Immature natural killer cell (primary cell): ENCODE data around the gene RABEPK. TPM values are rescaled to one million over a fixed set of nuclear protein-coding genes. Genes with fewer than 3 reads are reported as not detected.
A peak's percentile ranks its signal among the peaks of the same experiment; 100 is the strongest.
"Not testable (repeated sequence)": the region's sequence is repeated elsewhere in the genome, so short reads cannot be mapped to it uniquely, and the experiment has no call there.

Experiments
- DNase-seq, 3 donors: peaks; one replicate each; pipeline ENCODE4 v3.0.0; 2022; ENCODE audit warnings: mixed read lengths in 1 of 3
- H3K27ac Mint-ChIP-seq, 6 donors: one replicate each; pipeline ENCODE4 v1.8.0; 2020; ENCODE audit warnings: mixed read lengths in 6 of 6, mild to moderate bottlenecking in 5 of 6, inconsistent platforms in 4 of 6, moderate library complexity in 3 of 6
- H3K27me3 Mint-ChIP-seq, 3 donors: one replicate each; pipeline ENCODE4 v1.8.0; 2020 to 2021; ENCODE audit warnings: low read depth in 3 of 3, mild to moderate bottlenecking in 3 of 3, mixed read lengths in 3 of 3, moderate library complexity in 3 of 3, inconsistent platforms in 1 of 3
- H3K36me3 Mint-ChIP-seq, 3 donors: one replicate each; pipeline ENCODE4 v1.8.0; 2020; ENCODE audit warnings: mixed read lengths in 3 of 3, inconsistent platforms in 2 of 3, mild to moderate bottlenecking in 2 of 3
- H3K4me1 Mint-ChIP-seq, 2 donors: one replicate each; pipeline ENCODE4 v1.8.0; 2020; ENCODE audit warnings: inconsistent platforms in 2 of 2, mild to moderate bottlenecking in 2 of 2, mixed read lengths in 2 of 2, moderate library complexity in 1 of 2
- H3K4me3 Mint-ChIP-seq, 5 donors: one replicate each; pipeline ENCODE4 v1.8.0; 2020; ENCODE audit warnings: mild to moderate bottlenecking in 5 of 5, mixed read lengths in 5 of 5, inconsistent platforms in 3 of 5, moderate library complexity in 3 of 5
- H3K9me3 Mint-ChIP-seq, 6 donors: one replicate each; pipeline ENCODE4 v1.8.0; 2020; ENCODE audit warnings: mild to moderate bottlenecking in 6 of 6, mixed read lengths in 6 of 6, inconsistent platforms in 4 of 6, moderate library complexity in 3 of 6
- polyA plus RNA-seq, 3 donors: library from polyadenylated mRNA; unstranded; fragments of 300-500 nt; fragmentation: Illumina TruSeq; gene quantifications; one replicate each; pipeline ENCODE4 v1.2.3, GENCODE V29; 2021

The RABEPK gene
- polyA plus RNA-seq, 3 donors from 2014 or later = 23.6 to 44.1 (median 28.2) TPM

DNA sequence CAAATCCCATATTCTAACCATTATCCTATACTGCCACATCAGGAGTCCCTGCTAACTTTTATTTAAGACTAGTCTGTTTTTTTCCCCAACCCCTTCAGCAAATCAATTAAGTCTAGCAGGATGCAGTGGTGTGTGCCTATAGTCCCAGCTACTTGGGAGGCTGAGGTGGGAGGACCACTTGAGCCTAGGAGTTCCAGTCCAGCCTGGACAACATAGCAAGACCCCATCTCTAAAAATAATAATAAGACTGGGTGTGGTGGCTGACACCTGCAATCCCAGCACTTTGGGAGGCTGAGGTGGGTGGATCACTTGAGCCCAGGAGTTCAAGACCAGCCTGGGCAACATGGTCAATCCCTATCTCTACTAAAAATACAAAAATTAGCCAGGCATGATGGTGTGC, 24.5 kb downstream of the RABEPK start:
- DNase-seq, H3K9me3 Mint-ChIP-seq, H3K4me1 Mint-ChIP-seq, H3K4me3 Mint-ChIP-seq, H3K27ac Mint-ChIP-seq, H3K27me3 Mint-ChIP-seq: not testable (repeated sequence)
- H3K36me3 Mint-ChIP-seq = peaks cover 3 to 18% (median 10%) of the 10 kb centered on the region in 3 donors

DNA sequence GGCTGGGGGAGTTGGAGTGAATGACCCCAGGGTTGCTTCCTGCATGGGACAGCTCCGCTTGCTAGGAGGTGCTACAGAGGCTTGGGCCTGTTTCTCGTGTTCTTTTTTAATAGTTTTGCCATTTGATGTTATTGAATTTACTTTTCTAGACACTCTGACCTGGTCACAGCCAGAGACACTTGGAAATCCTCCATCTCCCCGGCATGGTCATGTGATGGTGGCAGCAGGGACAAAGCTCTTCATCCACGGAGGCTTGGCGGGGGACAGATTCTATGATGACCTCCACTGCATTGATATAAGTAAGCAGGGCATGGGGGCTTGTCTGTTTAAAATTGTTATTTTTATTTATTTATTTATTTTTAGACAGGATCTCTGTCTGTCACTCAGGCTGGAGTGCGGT, 27.4 kb downstream of the RABEPK start:
- no peaks in the 10 kb centered on the region for H3K9me3 Mint-ChIP-seq
- H3K4me3 Mint-ChIP-seq = no peak overlapping the region
- no peak for DNase-seq
- H3K4me1 Mint-ChIP-seq = no peaks in the 10 kb centered on the region
- peaks cover 3 to 9% (median 5%) of the 10 kb centered on the region in 3 donors for H3K36me3 Mint-ChIP-seq
- H3K27me3 Mint-ChIP-seq = peaks cover 0 to 4% (median 0%) of the 10 kb centered on the region in 3 donors
- no peak overlapping the region for H3K27ac Mint-ChIP-seq

DNA sequence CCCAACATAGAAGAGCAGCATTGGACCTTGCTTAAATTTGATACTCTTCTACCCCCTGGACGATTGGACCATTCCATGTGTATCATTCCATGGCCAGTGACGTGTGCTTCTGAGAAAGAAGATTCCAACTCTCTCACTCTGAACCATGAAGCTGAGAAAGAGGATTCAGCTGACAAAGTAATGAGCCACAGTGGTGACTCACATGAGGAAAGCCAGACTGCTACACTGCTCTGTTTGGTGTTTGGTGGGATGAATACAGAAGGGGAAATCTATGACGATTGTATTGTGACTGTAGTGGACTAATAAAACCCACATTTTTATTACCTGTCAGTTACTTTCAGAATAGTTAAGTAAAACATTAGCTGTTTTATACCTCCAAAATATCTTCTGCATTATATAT, 33.3 kb downstream of the RABEPK start:
- H3K4me3 Mint-ChIP-seq = no peak overlapping the region
- peak overlapping the region in 4 of 6 donors; percentile 41 to 48 (median 46) for H3K27ac Mint-ChIP-seq
- no peak for DNase-seq
- H3K27me3 Mint-ChIP-seq = peaks cover 0 to 20% (median 15%) of the 10 kb centered on the region in 3 donors
- H3K36me3 Mint-ChIP-seq = peaks cover 29 to 46% (median 39%) of the 10 kb centered on the region in 3 donors
- H3K9me3 Mint-ChIP-seq = no peaks in the 10 kb centered on the region
- peaks cover 38% of the 10 kb centered on the region in 2 donors for H3K4me1 Mint-ChIP-seq

DNA sequence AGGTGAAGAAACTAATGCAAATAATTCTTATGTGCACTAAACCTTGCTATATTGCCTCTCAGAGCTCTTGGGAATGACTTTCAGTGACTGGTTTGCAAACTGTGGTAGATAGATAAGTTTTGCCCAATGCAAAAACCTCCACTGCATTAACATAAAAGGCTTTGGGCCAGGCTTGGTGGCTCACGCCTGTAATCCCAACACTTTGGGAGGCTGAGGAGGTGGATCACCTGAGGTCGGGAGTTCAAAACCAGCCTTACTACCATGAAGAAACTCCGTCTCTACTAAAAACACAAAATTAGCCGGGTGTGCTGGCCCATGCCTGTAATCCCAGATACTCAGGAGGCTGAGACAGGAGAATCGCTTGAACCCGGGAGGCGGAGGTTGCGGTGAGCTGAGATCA, 33.8 kb downstream of the RABEPK start:
- Mint-ChIP-seq H3K27ac (peak overlapping the region in 1 of 6 donors; percentile 46), H3K4me1 (peaks cover 42 to 43% of the 10 kb centered on the region in 2 donors), H3K36me3 (peaks cover 34 to 50% (median 43%) of the 10 kb centered on the region in 3 donors), H3K27me3 (peaks cover 0 to 23% (median 19%) of the 10 kb centered on the region in 3 donors)
- DNase-seq, H3K4me3 Mint-ChIP-seq, H3K9me3 Mint-ChIP-seq: not testable (repeated sequence)

DNA sequence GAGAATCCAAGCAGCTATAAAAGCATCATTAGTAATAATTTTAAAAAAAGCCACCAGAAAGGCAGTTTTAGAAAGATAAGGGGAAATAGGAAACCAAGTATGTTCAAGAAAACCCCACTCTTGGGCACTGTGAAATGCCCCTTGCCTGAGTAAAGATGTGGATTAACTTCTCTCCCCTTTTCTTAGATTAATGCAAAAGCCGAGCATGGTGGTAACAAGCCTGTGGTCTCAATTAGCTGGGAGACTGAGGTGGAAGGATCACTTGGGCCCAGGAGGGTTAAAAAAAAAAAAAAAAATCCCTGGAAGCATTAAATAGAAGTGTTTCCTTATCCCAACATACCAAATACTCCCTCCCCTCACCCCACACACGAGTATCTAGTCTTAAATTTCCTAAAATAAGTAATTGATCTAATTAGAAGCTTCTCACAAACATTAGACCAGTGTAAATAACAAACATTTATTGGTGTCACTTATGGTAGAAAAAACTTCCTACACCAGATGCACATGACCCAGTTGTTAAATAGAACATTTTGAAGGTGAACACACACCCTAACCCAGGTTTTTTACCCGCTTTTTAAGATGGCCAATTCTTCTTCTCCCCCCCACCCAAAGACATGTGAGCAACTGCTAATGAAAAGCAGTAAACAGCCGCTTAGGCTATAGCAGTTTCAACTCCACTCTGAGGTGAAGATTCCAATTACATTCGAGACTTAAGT, 35.6 kb downstream of the RABEPK start:
- Mint-ChIP-seq H3K4me1 (peaks cover 53 to 60% of the 10 kb centered on the region in 2 donors), H3K36me3 (peaks cover 25 to 56% (median 42%) of the 10 kb centered on the region in 3 donors), H3K27me3 (peaks cover 9 to 31% (median 28%) of the 10 kb centered on the region in 3 donors)

DNA sequence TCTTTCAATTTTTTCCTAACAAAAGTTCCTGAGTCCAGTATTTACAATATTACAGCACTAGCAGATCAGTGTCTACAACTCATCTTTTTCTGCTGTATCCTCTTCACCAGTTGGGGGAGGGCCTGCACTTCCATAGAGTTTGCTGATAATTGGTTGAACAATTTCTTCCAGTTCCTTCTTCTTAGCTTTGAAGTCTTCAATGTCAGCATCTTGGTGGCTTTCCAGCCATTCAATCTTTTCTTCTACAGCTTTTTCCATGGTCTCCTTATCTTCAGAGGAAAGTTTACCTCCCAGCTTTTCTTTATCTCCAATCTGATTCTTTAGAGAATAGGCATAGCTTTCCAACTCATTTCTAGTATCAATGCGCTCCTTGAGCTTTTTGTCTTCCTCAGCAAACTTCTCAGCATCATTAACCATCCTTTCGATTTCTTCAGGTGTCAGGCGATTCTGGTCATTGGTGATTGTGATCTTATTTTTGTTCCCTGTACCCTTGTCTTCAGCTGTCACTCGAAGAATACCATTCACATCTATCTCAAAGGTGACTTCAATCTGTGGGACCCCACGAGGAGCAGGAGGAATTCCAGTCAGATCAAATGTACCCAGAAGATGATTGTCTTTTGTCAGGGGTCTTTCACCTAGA, 36.3 kb downstream of the RABEPK start:
- peaks cover 15 to 38% (median 34%) of the 10 kb centered on the region in 3 donors for H3K27me3 Mint-ChIP-seq
- peaks cover 25 to 60% (median 45%) of the 10 kb centered on the region in 3 donors for H3K36me3 Mint-ChIP-seq
- peaks cover 55 to 66% of the 10 kb centered on the region in 2 donors for H3K4me1 Mint-ChIP-seq
- H3K4me3 Mint-ChIP-seq = peak overlapping the region; percentile 44 to 61 (median 46)
- H3K9me3 Mint-ChIP-seq = not testable (repeated sequence)
- peak overlapping the region; percentile 28 to 76 (median 48) for H3K27ac Mint-ChIP-seq
- peak in 1 of 3 donors; percentile 21 for DNase-seq

More for the DNA sequence above, 35.6 kb downstream of the RABEPK start:
- peak overlapping the region; percentile 39 to 61 (median 46) for H3K4me3 Mint-ChIP-seq
- DNase-seq = peak in 1 of 3 donors; percentile 23
- H3K9me3 Mint-ChIP-seq = no peaks in the 10 kb centered on the region
- peak overlapping the region; percentile 45 to 83 (median 62) for H3K27ac Mint-ChIP-seq

DNA sequence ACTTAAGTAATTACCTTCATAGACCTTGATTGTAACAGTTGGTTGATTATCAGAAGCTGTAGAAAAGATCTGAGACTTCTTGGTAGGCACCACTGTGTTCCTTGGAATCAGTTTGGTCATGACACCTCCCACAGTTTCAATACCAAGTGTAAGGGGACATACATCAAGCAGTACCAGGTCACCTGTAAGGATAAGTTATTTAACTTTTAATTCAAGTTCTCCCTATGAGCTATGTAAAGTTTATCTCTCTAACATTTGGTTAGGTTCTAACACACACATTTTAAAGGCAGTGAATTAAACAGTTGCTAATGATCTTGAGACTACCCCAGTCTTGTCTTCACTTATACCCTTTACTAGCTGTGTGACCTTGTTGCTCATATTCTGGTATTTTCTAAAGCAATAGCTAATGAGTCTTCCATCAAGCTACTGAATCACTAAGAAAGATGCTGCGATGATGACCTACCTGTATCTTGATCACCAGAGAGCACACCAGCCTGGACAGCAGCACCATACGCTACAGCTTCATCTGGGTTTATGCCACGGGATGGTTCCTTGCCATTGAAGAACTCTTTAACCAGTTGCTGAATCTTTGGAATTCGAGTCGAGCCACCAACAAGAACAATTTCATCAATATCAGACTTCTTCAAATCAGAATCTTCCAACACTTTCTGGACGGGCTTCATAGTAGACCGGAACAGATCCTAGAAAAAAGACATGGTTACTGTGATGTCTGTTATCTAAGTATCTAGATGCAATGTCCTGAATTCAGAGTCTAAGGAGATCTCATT, 38.0 kb downstream of the RABEPK start:
- peaks cover 25 to 60% (median 45%) of the 10 kb centered on the region in 3 donors for H3K36me3 Mint-ChIP-seq
- peak in 1 of 3 donors; percentile 16 for DNase-seq
- H3K4me1 Mint-ChIP-seq = peaks cover 63 to 74% of the 10 kb centered on the region in 2 donors
- peak overlapping the region; percentile 31 to 83 (median 56) for H3K27ac Mint-ChIP-seq
- H3K27me3 Mint-ChIP-seq = peaks cover 21 to 42% (median 30%) of the 10 kb centered on the region in 3 donors
- no peaks in the 10 kb centered on the region for H3K9me3 Mint-ChIP-seq
- peak overlapping the region; percentile 76 to 100 (median 99) for H3K4me3 Mint-ChIP-seq

DNA sequence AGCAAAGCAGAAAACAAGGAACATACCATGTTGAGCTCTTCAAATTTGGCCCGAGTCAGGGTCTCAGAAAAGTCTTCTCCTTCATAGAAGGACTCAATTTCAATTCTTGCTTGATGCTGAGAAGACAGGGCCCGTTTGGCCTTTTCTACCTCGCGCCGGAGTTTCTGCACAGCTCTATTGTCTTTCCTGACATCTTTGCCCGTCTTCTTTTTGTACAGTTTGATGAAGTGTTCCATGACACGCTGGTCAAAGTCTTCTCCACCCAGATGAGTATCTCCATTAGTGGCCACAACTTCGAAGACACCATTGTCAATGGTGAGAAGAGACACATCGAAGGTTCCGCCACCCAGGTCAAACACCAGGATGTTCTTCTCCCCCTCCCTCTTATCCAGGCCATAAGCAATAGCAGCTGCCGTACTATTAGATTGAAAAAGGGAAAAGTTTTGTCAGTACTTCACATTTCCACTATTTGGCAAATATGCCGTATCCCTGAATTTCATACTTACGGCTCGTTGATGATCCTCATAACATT, 38.6 kb downstream of the RABEPK start:
- H3K9me3 Mint-ChIP-seq = no peaks in the 10 kb centered on the region
- H3K4me3 Mint-ChIP-seq = peak overlapping the region; percentile 76 to 100 (median 99)
- peaks cover 21 to 42% (median 30%) of the 10 kb centered on the region in 3 donors for H3K27me3 Mint-ChIP-seq
- H3K4me1 Mint-ChIP-seq = peaks cover 63 to 74% of the 10 kb centered on the region in 2 donors
- peak in 1 of 3 donors; percentile 26 for DNase-seq
- H3K27ac Mint-ChIP-seq = peak overlapping the region; percentile 31 to 100 (median 67)
- H3K36me3 Mint-ChIP-seq = peaks cover 25 to 55% (median 41%) of the 10 kb centered on the region in 3 donors

DNA sequence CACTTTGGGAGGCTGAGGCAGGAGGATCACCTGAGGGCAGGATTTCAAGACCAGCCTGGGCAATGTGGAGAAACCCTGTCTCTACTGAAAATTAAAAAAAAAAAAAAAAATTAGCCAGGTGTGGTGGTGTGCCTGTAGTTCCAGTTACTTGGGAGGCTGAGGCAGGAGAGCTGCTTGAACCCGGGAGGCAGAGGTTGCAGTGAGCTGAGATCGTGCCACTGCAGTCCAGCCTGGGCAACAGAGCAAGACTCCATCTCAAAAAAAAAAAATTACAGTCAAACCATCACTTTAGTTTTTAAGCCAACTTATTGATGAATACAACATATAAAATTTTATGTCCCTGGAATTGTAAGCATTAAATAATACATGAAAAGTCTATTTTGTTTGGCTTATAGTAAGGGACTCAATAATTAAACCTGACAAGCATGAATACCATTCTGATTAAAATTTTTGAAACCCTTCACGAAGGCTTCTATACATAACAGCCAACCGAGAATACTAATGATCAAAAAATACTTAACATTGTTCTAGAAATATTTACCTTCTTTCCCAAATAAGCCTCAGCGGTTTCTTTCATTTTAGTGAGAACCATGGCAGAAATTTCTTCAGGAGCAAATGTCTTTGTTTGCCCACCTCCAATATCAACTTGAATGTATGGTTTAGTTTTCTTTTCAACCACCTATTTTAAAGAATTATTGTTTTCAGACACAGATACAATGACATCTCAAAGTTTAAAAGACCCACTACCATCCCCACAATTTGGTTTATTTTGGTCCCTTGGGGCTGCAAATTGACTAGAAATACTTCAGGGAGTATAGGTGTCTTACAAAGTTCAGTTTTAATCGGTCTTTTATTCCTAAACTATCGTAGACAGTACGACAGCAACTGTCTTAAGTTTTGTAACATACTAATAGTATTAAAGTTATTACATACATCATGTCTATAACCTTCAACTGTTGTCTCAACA, 39.6 kb downstream of the RABEPK start:
- H3K27ac Mint-ChIP-seq = peak overlapping the region; percentile 98 to 100 (median 100)
- peaks cover 63 to 73% of the 10 kb centered on the region in 2 donors for H3K4me1 Mint-ChIP-seq
- peak in 1 of 3 donors; percentile 5 for DNase-seq
- no peaks in the 10 kb centered on the region for H3K9me3 Mint-ChIP-seq
- peak overlapping the region; percentile 93 to 100 (median 99) for H3K4me3 Mint-ChIP-seq
- peaks cover 21 to 42% (median 27%) of the 10 kb centered on the region in 3 donors for H3K27me3 Mint-ChIP-seq
- peaks cover 25 to 55% (median 41%) of the 10 kb centered on the region in 3 donors for H3K36me3 Mint-ChIP-seq

DNA sequence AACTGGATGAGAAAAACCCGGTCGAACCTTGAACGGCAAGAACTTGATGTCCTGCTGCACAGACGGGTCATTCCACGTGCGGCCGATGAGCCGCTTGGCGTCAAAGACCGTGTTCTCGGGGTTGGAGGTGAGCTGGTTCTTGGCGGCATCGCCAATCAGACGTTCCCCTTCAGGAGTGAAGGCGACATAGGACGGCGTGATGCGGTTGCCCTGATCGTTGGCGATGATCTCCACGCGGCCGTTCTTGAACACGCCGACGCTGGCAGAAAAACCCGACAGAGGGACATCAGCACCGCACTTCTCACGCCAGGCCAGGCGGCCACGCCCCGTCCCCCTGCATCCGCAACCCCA, 40.3 kb downstream of the RABEPK start:
- DNase-seq = no peak
- Mint-ChIP-seq H3K36me3 (peaks cover 25 to 48% (median 37%) of the 10 kb centered on the region in 3 donors), H3K27ac (peak overlapping the region; percentile 98 to 100 (median 100)), H3K27me3 (peaks cover 21 to 39% (median 22%) of the 10 kb centered on the region in 3 donors), H3K4me1 (peaks cover 56 to 66% of the 10 kb centered on the region in 2 donors), H3K4me3 (peak overlapping the region; percentile 93 to 100 (median 99)), H3K9me3 (no peaks in the 10 kb centered on the region)

DNA sequence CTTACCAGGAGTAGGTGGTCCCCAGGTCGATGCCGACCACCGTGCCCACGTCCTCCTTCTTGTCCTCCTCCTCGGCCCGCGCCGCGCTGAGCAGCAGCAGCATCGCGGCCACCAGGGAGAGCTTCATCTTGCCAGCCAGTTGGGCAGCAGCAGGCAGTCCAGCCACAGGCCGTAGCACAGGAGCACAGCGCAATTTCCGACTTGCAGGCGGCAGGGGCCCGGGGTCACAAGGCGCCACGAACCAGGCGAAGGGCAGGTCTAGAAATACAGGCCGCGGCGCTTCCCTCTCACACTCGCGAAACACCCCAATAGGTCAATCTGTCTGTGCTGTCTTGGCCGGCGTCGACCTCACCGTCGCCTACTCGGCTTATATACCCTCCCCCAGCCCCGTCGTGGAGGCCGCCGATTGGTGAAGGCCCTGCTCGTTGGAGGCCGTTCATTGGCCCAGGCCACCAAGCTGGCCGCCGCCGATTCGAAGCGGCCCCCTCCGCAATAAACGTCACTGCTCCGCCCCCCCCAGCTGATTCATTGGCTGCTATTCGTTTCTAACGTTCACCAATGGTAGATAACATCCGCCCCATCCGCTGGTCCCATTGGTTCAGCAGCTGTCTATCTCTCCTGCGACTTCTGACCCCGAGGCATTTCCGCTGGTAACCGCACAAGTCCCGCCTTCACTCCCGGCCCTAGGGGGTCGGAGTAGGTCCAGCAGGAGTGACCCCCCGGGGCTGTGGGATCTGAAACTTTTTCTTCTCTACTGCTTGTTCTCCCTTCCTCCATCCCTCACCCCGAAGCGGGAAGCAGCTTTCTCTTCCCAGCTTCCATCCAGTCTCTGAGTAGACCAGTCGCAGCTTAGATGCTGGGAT, 40.9 kb downstream of the RABEPK start, which contains the start of gene HSPA5:
Gene HSPA5, minus strand, starts transcription at position 344 of the 863 bp plus-strand sequence. Its CDS starts 217 bp downstream, at position 127.
- Mint-ChIP-seq H3K27me3 (peaks cover 21 to 39% (median 21%) of the 10 kb centered on the region in 3 donors), H3K36me3 (peaks cover 21 to 42% (median 33%) of the 10 kb centered on the region in 3 donors), H3K4me1 (peaks cover 50 to 60% of the 10 kb centered on the region in 2 donors), H3K27ac (peak within 1 kb of the TSS; percentile 98 to 100 (median 100)), H3K4me3 (peak within 1 kb of the TSS; percentile 93 to 100 (median 99)), H3K9me3 (no peaks in the 10 kb centered on the region)
- peak; percentile 99 to 100 (median 100) for DNase-seq
